ENCODE results near the gene SDCCAG8. TPM values are rescaled to one million over a fixed set of nuclear protein-coding genes. Genes with fewer than 3 reads are reported as not detected.

The SDCCAG8 gene
- total RNA-seq, 4 donors from 2014 or later = 24.5 to 52.7 (median 31.7) TPM

DNA sequence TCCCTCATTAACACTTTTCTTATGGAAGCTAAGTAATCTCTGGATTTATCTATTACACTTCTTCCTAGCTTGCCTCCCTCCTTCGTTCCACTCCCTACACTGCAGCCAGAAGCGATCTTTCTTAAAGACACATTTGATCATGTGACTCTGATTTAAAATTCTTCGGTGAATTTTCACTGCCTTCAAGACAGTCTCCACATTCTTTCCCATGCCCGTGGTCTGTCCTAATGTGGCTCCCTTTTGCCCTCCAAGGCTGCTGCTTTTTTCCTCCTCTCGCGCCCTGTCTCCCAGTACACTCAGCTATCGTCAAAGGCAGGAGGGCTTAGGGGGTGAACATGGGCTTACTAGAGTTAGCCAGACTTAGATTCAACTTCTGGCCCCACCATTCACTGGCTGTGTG, 64.4 kb downstream of the SDCCAG8 start:
- no peaks in the 10 kb centered on the region for H3K9me3 ChIP-seq
- intact Hi-C loops (cut with DNase I) = no loop called here
- peaks cover 0 to 5% (median 0%) of the 10 kb centered on the region in 4 donors for H3K4me1 ChIP-seq
- H3K27ac ChIP-seq (replicated peaks in 1 of 4) = no peak overlapping the region
- DNase-seq (ENCODE audit: extremely low spot score) = no peak
- H3K36me3 ChIP-seq = peaks cover 0 to 27% (median 23%) of the 10 kb centered on the region in 4 donors
- TF ChIP-seq POLR2A (IDR thresholded peaks at IDR 0.05; ENCODE audit: low read depth) = no peak
- TF ChIP-seq POLR2AphosphoS5 (IDR thresholded peaks at IDR 0.05) = no peak
- TF ChIP-seq, protein P1, sequence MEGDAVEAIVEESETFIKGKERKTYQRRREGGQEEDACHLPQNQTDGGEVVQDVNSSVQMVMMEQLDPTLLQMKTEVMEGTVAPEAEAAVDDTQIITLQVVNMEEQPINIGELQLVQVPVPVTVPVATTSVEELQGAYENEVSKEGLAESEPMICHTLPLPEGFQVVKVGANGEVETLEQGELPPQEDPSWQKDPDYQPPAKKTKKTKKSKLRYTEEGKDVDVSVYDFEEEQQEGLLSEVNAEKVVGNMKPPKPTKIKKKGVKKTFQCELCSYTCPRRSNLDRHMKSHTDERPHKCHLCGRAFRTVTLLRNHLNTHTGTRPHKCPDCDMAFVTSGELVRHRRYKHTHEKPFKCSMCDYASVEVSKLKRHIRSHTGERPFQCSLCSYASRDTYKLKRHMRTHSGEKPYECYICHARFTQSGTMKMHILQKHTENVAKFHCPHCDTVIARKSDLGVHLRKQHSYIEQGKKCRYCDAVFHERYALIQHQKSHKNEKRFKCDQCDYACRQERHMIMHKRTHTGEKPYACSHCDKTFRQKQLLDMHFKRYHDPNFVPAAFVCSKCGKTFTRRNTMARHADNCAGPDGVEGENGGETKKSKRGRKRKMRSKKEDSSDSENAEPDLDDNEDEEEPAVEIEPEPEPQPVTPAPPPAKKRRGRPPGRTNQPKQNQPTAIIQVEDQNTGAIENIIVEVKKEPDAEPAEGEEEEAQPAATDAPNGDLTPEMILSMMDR (IDR thresholded peaks at IDR 0.05) = no peak
- TF ChIP-seq EP300 (IDR thresholded peaks at IDR 0.05) = no peak
- H3K27me3 ChIP-seq = no peaks in the 10 kb centered on the region
- WGBS = 82% methylated on average over 7 of the region's 7 CpGs
- no peak overlapping the region for H3K4me3 ChIP-seq

DNA sequence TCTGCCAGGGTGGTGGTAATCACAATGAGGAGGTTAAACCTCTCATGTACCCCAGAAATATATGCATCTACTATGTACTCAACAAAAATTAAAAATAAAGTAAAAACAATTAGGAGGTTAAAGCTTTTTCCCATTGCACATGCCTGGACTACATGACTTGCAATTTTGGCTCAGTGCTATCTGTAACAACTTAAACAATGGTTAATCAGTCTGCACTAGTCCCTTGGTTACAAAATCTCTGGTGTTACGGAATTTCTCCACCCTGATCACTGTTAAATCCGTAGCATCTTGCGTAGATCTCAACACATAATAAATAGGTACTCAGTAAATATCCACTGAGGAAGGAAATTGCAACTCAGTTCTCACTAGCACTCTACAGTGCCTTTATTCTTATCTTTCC, 66.5 kb downstream of the SDCCAG8 start:
- no peaks in the 10 kb centered on the region for H3K27me3 ChIP-seq
- 89% methylated on average over 3 of the region's 3 CpGs for WGBS
- intact Hi-C loops (cut with DNase I) = no loop called here

DNA sequence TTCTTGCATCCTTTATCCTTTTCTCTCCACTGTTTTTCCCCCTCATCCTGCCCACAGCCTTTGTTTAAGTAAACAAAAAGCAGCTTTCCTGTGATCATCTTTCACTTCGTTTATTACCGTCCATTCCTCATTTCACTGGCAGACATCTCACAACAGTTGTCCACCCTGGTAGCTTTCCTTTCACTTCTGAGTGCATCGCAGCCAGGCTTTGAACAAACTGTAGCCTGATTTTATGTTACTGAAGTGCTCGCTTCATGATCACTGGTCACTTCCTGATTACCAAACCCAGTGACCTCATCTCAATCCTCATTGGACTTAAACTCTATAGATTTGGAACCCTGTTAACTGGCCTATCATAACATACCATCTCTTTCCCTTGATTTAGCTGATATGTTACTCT, 67.7 kb downstream of the SDCCAG8 start:
- Histone ChIP-seq H3K4me1 (no peaks in the 10 kb centered on the region), H3K36me3 (peaks cover 0 to 18% (median 8%) of the 10 kb centered on the region in 4 donors), H3K4me3 (no peak overlapping the region), H3K9me3 (no peaks in the 10 kb centered on the region), H3K27ac (replicated peaks in 1 of 4) (no peak overlapping the region), H3K27me3 (no peaks in the 10 kb centered on the region)
- TF ChIP-seq POLR2A (IDR thresholded peaks at IDR 0.05; ENCODE audit: low read depth) (no peak), POLR2AphosphoS5 (IDR thresholded peaks at IDR 0.05) (no peak), EP300 (IDR thresholded peaks at IDR 0.05) (no peak)
- TF ChIP-seq, protein P1 (IDR thresholded peaks at IDR 0.05) = no peak
- 60% methylated on average over 4 of the region's 4 CpGs for WGBS
- intact Hi-C loops (cut with DNase I) = no loop called here
- no peak for DNase-seq (ENCODE audit: extremely low spot score)

More for the DNA sequence above, 66.5 kb downstream of the SDCCAG8 start:
- H3K27ac ChIP-seq (replicated peaks in 1 of 4) = no peak overlapping the region
- TF ChIP-seq, protein P1 (IDR thresholded peaks at IDR 0.05) = no peak
- TF ChIP-seq POLR2AphosphoS5 (IDR thresholded peaks at IDR 0.05) = no peak
- TF ChIP-seq EP300 (IDR thresholded peaks at IDR 0.05) = no peak
- no peak for TF ChIP-seq POLR2A (IDR thresholded peaks at IDR 0.05; ENCODE audit: low read depth)
- no peaks in the 10 kb centered on the region for H3K4me1 ChIP-seq
- DNase-seq (ENCODE audit: extremely low spot score) = no peak
- no peaks in the 10 kb centered on the region for H3K9me3 ChIP-seq
- H3K4me3 ChIP-seq = no peak overlapping the region
- H3K36me3 ChIP-seq = peaks cover 0 to 22% (median 19%) of the 10 kb centered on the region in 4 donors

DNA sequence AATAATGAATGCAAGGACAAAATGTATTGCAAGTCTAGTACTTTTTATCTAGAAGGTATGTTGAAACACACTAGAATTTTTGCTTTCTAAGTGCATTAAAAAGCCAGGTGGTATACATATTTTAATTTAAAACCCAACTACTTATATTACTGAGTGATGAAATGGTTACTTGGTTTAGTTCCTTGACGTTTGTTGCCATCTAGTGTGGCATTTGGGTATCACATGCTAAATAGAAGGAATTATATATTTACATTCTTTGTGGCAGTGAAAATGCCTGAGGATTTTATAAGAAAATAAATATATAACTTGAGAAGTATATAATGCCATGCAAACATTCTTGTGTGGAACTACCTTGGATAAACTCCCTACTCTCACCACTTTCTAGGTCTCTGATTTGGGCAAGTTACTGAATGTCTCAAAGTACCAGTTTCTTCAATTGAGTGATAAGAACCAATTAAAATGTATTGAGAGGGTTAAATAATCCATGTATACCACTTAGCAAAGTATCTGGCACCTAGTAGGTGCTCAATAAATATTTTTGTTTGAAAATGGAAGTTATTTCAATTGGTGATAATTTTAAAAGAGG, 69.6 kb downstream of the SDCCAG8 start:
- WGBS = 3% methylated on average over 1 of the region's 1 CpG
- DNase-seq (ENCODE audit: extremely low spot score) = no peak
- intact Hi-C loops (cut with DNase I) = loop anchor here (5.0 kb wide), 1 partner anchor 858 kb away; no protein-coding TSS in a partner anchor

More for the DNA sequence above, 69.6 kb downstream of the SDCCAG8 start:
- Histone ChIP-seq H3K4me1 (no peaks in the 10 kb centered on the region), H3K36me3 (peaks cover 0 to 11% (median 2%) of the 10 kb centered on the region in 4 donors), H3K4me3 (no peak overlapping the region), H3K27me3 (no peaks in the 10 kb centered on the region), H3K9me3 (no peaks in the 10 kb centered on the region), H3K27ac (replicated peaks in 1 of 4) (no peak overlapping the region)
- no peak for TF ChIP-seq POLR2A (IDR thresholded peaks at IDR 0.05; ENCODE audit: low read depth)
- TF ChIP-seq, protein P1 (IDR thresholded peaks at IDR 0.05) = peak; percentile 76 to 85 (median 80)

All from esophagus muscularis mucosa (tissue), 4 donors.